ENCODE results near the gene KNG1.

GRCh38 chr3:186679151-186679550 lies 38.0 kb upstream of the KNG1 start:
- TF ChIP-seq POLR2A (IDR thresholded peaks at IDR 0.05) (no peak), CTCF (IDR thresholded peaks at IDR 0.05) (no peak)
